Breast epithelium (tissue), 4 donors: ENCODE data around the gene HGFAC. TPM values are rescaled to one million over a fixed set of nuclear protein-coding genes. Genes with fewer than 3 reads are reported as not detected.
A peak's percentile ranks its signal among the peaks of the same experiment; 100 is the strongest.

ENCODE experiments used
- DNase-seq, 2 donors: peaks; one replicate each; pipeline ENCODE4 v3.0.0-alpha.2; 2019; ENCODE audit warnings: low spot score in 2 of 2
- H3K27ac ChIP-seq, 2 donors: fragments of 200-600 bp; sonication (generic) in 1 of 2; one replicate each; pipeline ENCODE4 v1.5.1; 2016 to 2019; ENCODE audit warnings: mild to moderate bottlenecking in 1 of 2
- H3K27me3 ChIP-seq, 2 donors: fragments of 200-600 bp; sonication (generic) in 1 of 2; one replicate each; pipeline versions ENCODE4 v1.5.1 to v1.6.0; 2017 to 2019; ENCODE audit warnings: control low read depth in 1 of 2, mild to moderate bottlenecking in 1 of 2
- H3K36me3 ChIP-seq: fragments of 200-600 bp; one replicate; pipeline ENCODE4 v1.5.1; 2019
- H3K4me1 ChIP-seq, 2 donors: fragments of 200-600 bp; sonication (generic); one replicate each; pipeline ENCODE4 v1.5.1; 2016 to 2019; ENCODE audit warnings: control low read depth in 1 of 2
- H3K4me3 ChIP-seq, 3 donors: fragments of 200-600 bp; sonication (generic); 1 replicate in 2 of 3; 2 replicates in 1 of 3; pipeline ENCODE4 v1.5.1; 2016 to 2019; ENCODE audit warnings: mild to moderate bottlenecking in 3 of 3, moderate library complexity in 2 of 3
- H3K9me3 ChIP-seq, 2 donors: fragments of 200-600 bp; sonication (generic) in 1 of 2; one replicate each; pipeline ENCODE4 v1.5.1; 2016 to 2019; ENCODE audit warnings: control low read depth in 1 of 2
- CTCF ChIP-seq, 3 donors: fragments of 450-650 bp; IDR thresholded peaks; one replicate each; pipeline ENCODE4 v1.5.1; 2016 to 2017; ENCODE audit warnings: antibody characterized with exemption in 3 of 3, mild to moderate bottlenecking in 3 of 3, moderate library complexity in 3 of 3
- POLR2A ChIP-seq: fragments of 450-650 bp; IDR thresholded peaks from one replicate; pipeline ENCODE4 v1.6.1; 2016; ENCODE audit warnings: antibody characterized with exemption, mild to moderate bottlenecking, moderate library complexity
- POLR2AphosphoS5 ChIP-seq, 3 donors: sonication (generic); formaldehyde crosslinking; IDR thresholded peaks; one replicate each; pipeline ENCODE4 v1.6.1; 2017; ENCODE audit warnings: antibody characterized with exemption in 3 of 3
- intact Hi-C: fragments of 100-400 bp; cut with DNase I; formaldehyde crosslinking; loops from one replicate; pipeline ENCODE4 v1.15.1; 2023; ENCODE audit warnings: low total_unique reads
- total RNA-seq, 3 donors: library from RNA; depleted of rRNA; stranded (reverse); fragments of >200 nt; gene quantifications; one replicate each; pipeline ENCODE4 v1.1.0, GENCODE V29; 2016

The HGFAC gene
- total RNA-seq, 3 donors from 2014 or later: 0.59 to 1.3 TPM; not detected in 1

GRCh38 chr4:3439391-3439790, 2.4 kb upstream of the HGFAC start:
- Histone ChIP-seq H3K4me1 (peaks cover 0 to 2% of the 10 kb centered on the region in 2 donors), H3K9me3 (no peaks in the 10 kb centered on the region), H3K36me3 (no peaks in the 10 kb centered on the region), H3K27ac (no peak overlapping the region), H3K4me3 (no peak overlapping the region), H3K27me3 (no peaks in the 10 kb centered on the region)
- TF ChIP-seq POLR2AphosphoS5 (IDR thresholded peaks at IDR 0.05): no peak
- TF ChIP-seq CTCF (IDR thresholded peaks at IDR 0.05): no peak
- no peak for TF ChIP-seq POLR2A
- DNase-seq: no peak
- intact Hi-C loops: no loop called here

GRCh38 chr4:3440011-3440410, 1.8 kb upstream of the HGFAC start:
- DNase-seq: no peak
- Histone ChIP-seq H3K27me3 (no peaks in the 10 kb centered on the region), H3K4me1 (peaks cover 0 to 2% of the 10 kb centered on the region in 2 donors), H3K36me3 (no peaks in the 10 kb centered on the region), H3K9me3 (no peaks in the 10 kb centered on the region), H3K4me3 (no peak overlapping the region), H3K27ac (no peak overlapping the region)
- TF ChIP-seq POLR2AphosphoS5 (IDR thresholded peaks at IDR 0.05): no peak
- intact Hi-C loops: no loop called here

GRCh38 chr4:3440979-3441500, 728 bp upstream of the HGFAC start:
- peaks cover 0 to 2% of the 10 kb centered on the region in 2 donors for H3K4me1 ChIP-seq
- intact Hi-C loops: no loop called here
- DNase-seq: no peak
- H3K4me3 ChIP-seq: no peak overlapping the region
- no peak overlapping the region for H3K27ac ChIP-seq
- no peaks in the 10 kb centered on the region for H3K27me3 ChIP-seq
- H3K9me3 ChIP-seq: no peaks in the 10 kb centered on the region
- TF ChIP-seq CTCF (IDR thresholded peaks at IDR 0.05) (no peak), POLR2A (no peak), POLR2AphosphoS5 (IDR thresholded peaks at IDR 0.05) (no peak)
- H3K36me3 ChIP-seq: no peaks in the 10 kb centered on the region

- H3K4me1 ChIP-seq: peaks cover 0 to 2% of the 10 kb centered on the region in 2 donors
- intact Hi-C loops: no loop called here
- H3K9me3 ChIP-seq: no peaks in the 10 kb centered on the region
- DNase-seq: no peak
- no peak overlapping the region for H3K27ac ChIP-seq
- H3K27me3 ChIP-seq: no peaks in the 10 kb centered on the region
- no peak overlapping the region for H3K4me3 ChIP-seq
- TF ChIP-seq CTCF (IDR thresholded peaks at IDR 0.05) (no peak), POLR2AphosphoS5 (IDR thresholded peaks at IDR 0.05) (no peak), POLR2A (no peak)
- no peaks in the 10 kb centered on the region for H3K36me3 ChIP-seq
Measured at GRCh38 chr4:3442460-3442958, 741 bp downstream of the HGFAC start.

GRCh38 chr4:3442959-3443749, 1.4 kb downstream of the HGFAC start:
- intact Hi-C loops: loop anchor here (1.0 kb wide), 1 partner anchor 294 kb away; no protein-coding TSS in a partner anchor
- peak; percentile 86 to 97 (median 97) for TF ChIP-seq CTCF (IDR thresholded peaks at IDR 0.05)
- TF ChIP-seq POLR2AphosphoS5 (IDR thresholded peaks at IDR 0.05): peak in 1 of 3 donors; percentile 33
- TF ChIP-seq POLR2A: no peak

More at GRCh38 chr4:3442959-3443749, 1.4 kb downstream of the HGFAC start:
- Histone ChIP-seq H3K4me3 (no peak overlapping the region), H3K27me3 (no peaks in the 10 kb centered on the region), H3K27ac (no peak overlapping the region), H3K9me3 (no peaks in the 10 kb centered on the region), H3K36me3 (no peaks in the 10 kb centered on the region), H3K4me1 (peaks cover 0 to 2% of the 10 kb centered on the region in 2 donors)
- no peak for DNase-seq
